ENCODE measurements around the gene ABCC2.

ABCC2 gene

GRCh38 chr10:99805190-99805589 is 22.8 kb downstream of the ABCC2 start:
- H3K36me3 ChIP-seq (ENCODE audit: control insufficient read depth, insufficient read depth, low read length), result no peaks in the 10 kb centered on the region
- no peak overlapping the region for H3K27ac ChIP-seq (ENCODE audit: insufficient read depth, low read length, poor library complexity, severe bottlenecking)
- no peak overlapping the region for H3K4me3 ChIP-seq (ENCODE audit: insufficient read depth, low read depth, low read length, poor library complexity, severe bottlenecking)
- H3K9me3 ChIP-seq (ENCODE audit: control insufficient read depth, low read length), result no peaks in the 10 kb centered on the region
- H3K27me3 ChIP-seq (replicated peaks; ENCODE audit: control insufficient read depth, insufficient read depth, low read length, poor library complexity, severe bottlenecking), result no peaks in the 10 kb centered on the region
- H3K4me1 ChIP-seq (ENCODE audit: control insufficient read depth, insufficient read depth, low read length, poor library complexity, severe bottlenecking), result no peaks in the 10 kb centered on the region
- no peak for DNase-seq

- no peaks in the 10 kb centered on the region for H3K4me1 ChIP-seq (ENCODE audit: control insufficient read depth, insufficient read depth, low read length, poor library complexity, severe bottlenecking)
- H3K9me3 ChIP-seq (ENCODE audit: control insufficient read depth, low read length), result no peaks in the 10 kb centered on the region
- no peaks in the 10 kb centered on the region for H3K36me3 ChIP-seq (ENCODE audit: control insufficient read depth, insufficient read depth, low read length)
- H3K4me3 ChIP-seq (ENCODE audit: insufficient read depth, low read depth, low read length, poor library complexity, severe bottlenecking), result no peak overlapping the region
- no peaks in the 10 kb centered on the region for H3K27me3 ChIP-seq (replicated peaks; ENCODE audit: control insufficient read depth, insufficient read depth, low read length, poor library complexity, severe bottlenecking)
- H3K27ac ChIP-seq (ENCODE audit: insufficient read depth, low read length, poor library complexity, severe bottlenecking), result no peak overlapping the region
- DNase-seq, result no peak
These were observed 23.7 kb downstream of the ABCC2 start for GRCh38 chr10:99806091-99806490.

- Histone ChIP-seq H3K4me1 (ENCODE audit: control insufficient read depth, insufficient read depth, low read length, poor library complexity, severe bottlenecking) (no peaks in the 10 kb centered on the region), H3K27ac (ENCODE audit: insufficient read depth, low read length, poor library complexity, severe bottlenecking) (no peak overlapping the region), H3K9me3 (ENCODE audit: control insufficient read depth, low read length) (no peaks in the 10 kb centered on the region), H3K36me3 (ENCODE audit: control insufficient read depth, insufficient read depth, low read length) (no peaks in the 10 kb centered on the region), H3K4me3 (ENCODE audit: insufficient read depth, low read depth, low read length, poor library complexity, severe bottlenecking) (no peak overlapping the region), H3K27me3 (replicated peaks; ENCODE audit: control insufficient read depth, insufficient read depth, low read length, poor library complexity, severe bottlenecking) (no peaks in the 10 kb centered on the region)
- no peak for DNase-seq
These were observed 25.3 kb downstream of the ABCC2 start for GRCh38 chr10:99807786-99808185.

- no peaks in the 10 kb centered on the region for H3K4me1 ChIP-seq (ENCODE audit: control insufficient read depth, insufficient read depth, low read length, poor library complexity, severe bottlenecking)
- no peak overlapping the region for H3K27ac ChIP-seq (ENCODE audit: insufficient read depth, low read length, poor library complexity, severe bottlenecking)
- no peak overlapping the region for H3K4me3 ChIP-seq (ENCODE audit: insufficient read depth, low read depth, low read length, poor library complexity, severe bottlenecking)
- H3K9me3 ChIP-seq (ENCODE audit: control insufficient read depth, low read length), result no peaks in the 10 kb centered on the region
- no peak for DNase-seq
- H3K27me3 ChIP-seq (replicated peaks; ENCODE audit: control insufficient read depth, insufficient read depth, low read length, poor library complexity, severe bottlenecking), result no peaks in the 10 kb centered on the region
- no peaks in the 10 kb centered on the region for H3K36me3 ChIP-seq (ENCODE audit: control insufficient read depth, insufficient read depth, low read length)
These were observed 25.8 kb downstream of the ABCC2 start for GRCh38 chr10:99808270-99808669.

- Histone ChIP-seq H3K9me3 (ENCODE audit: control insufficient read depth, low read length) (no peaks in the 10 kb centered on the region), H3K4me3 (ENCODE audit: insufficient read depth, low read depth, low read length, poor library complexity, severe bottlenecking) (no peak overlapping the region), H3K4me1 (ENCODE audit: control insufficient read depth, insufficient read depth, low read length, poor library complexity, severe bottlenecking) (no peaks in the 10 kb centered on the region), H3K36me3 (ENCODE audit: control insufficient read depth, insufficient read depth, low read length) (no peaks in the 10 kb centered on the region), H3K27me3 (replicated peaks; ENCODE audit: control insufficient read depth, insufficient read depth, low read length, poor library complexity, severe bottlenecking) (no peaks in the 10 kb centered on the region), H3K27ac (ENCODE audit: insufficient read depth, low read length, poor library complexity, severe bottlenecking) (no peak overlapping the region)
- DNase-seq, result no peak
These were observed 27.0 kb downstream of the ABCC2 start for GRCh38 chr10:99809481-99809880.

GRCh38 chr10:99809931-99810615 is 27.6 kb downstream of the ABCC2 start:
- Histone ChIP-seq H3K27ac (ENCODE audit: insufficient read depth, low read length, poor library complexity, severe bottlenecking) (no peak overlapping the region), H3K9me3 (ENCODE audit: control insufficient read depth, low read length) (no peaks in the 10 kb centered on the region), H3K36me3 (ENCODE audit: control insufficient read depth, insufficient read depth, low read length) (no peaks in the 10 kb centered on the region), H3K4me3 (ENCODE audit: insufficient read depth, low read depth, low read length, poor library complexity, severe bottlenecking) (no peak overlapping the region), H3K4me1 (ENCODE audit: control insufficient read depth, insufficient read depth, low read length, poor library complexity, severe bottlenecking) (no peaks in the 10 kb centered on the region), H3K27me3 (replicated peaks; ENCODE audit: control insufficient read depth, insufficient read depth, low read length, poor library complexity, severe bottlenecking) (no peaks in the 10 kb centered on the region)
- DNase-seq, result no peak

- Histone ChIP-seq H3K36me3 (ENCODE audit: control insufficient read depth, insufficient read depth, low read length) (no peaks in the 10 kb centered on the region), H3K27me3 (replicated peaks; ENCODE audit: control insufficient read depth, insufficient read depth, low read length, poor library complexity, severe bottlenecking) (no peaks in the 10 kb centered on the region), H3K27ac (ENCODE audit: insufficient read depth, low read length, poor library complexity, severe bottlenecking) (no peak overlapping the region), H3K9me3 (ENCODE audit: control insufficient read depth, low read length) (no peaks in the 10 kb centered on the region), H3K4me3 (ENCODE audit: insufficient read depth, low read depth, low read length, poor library complexity, severe bottlenecking) (no peak overlapping the region), H3K4me1 (ENCODE audit: control insufficient read depth, insufficient read depth, low read length, poor library complexity, severe bottlenecking) (no peaks in the 10 kb centered on the region)
- no peak for DNase-seq
These were observed 29.7 kb downstream of the ABCC2 start for GRCh38 chr10:99812177-99812576.

- no peak for DNase-seq
- Histone ChIP-seq H3K27ac (ENCODE audit: insufficient read depth, low read length, poor library complexity, severe bottlenecking) (no peak overlapping the region), H3K27me3 (replicated peaks; ENCODE audit: control insufficient read depth, insufficient read depth, low read length, poor library complexity, severe bottlenecking) (no peaks in the 10 kb centered on the region), H3K4me3 (ENCODE audit: insufficient read depth, low read depth, low read length, poor library complexity, severe bottlenecking) (no peak overlapping the region), H3K9me3 (ENCODE audit: control insufficient read depth, low read length) (no peaks in the 10 kb centered on the region), H3K36me3 (ENCODE audit: control insufficient read depth, insufficient read depth, low read length) (no peaks in the 10 kb centered on the region), H3K4me1 (ENCODE audit: control insufficient read depth, insufficient read depth, low read length, poor library complexity, severe bottlenecking) (no peaks in the 10 kb centered on the region)
These were observed 31.7 kb downstream of the ABCC2 start for GRCh38 chr10:99814143-99814542.

- no peaks in the 10 kb centered on the region for H3K36me3 ChIP-seq (ENCODE audit: control insufficient read depth, insufficient read depth, low read length)
- DNase-seq, result no peak
- H3K27me3 ChIP-seq (replicated peaks; ENCODE audit: control insufficient read depth, insufficient read depth, low read length, poor library complexity, severe bottlenecking), result no peaks in the 10 kb centered on the region
- no peak overlapping the region for H3K4me3 ChIP-seq (ENCODE audit: insufficient read depth, low read depth, low read length, poor library complexity, severe bottlenecking)
- no peaks in the 10 kb centered on the region for H3K4me1 ChIP-seq (ENCODE audit: control insufficient read depth, insufficient read depth, low read length, poor library complexity, severe bottlenecking)
- no peak overlapping the region for H3K27ac ChIP-seq (ENCODE audit: insufficient read depth, low read length, poor library complexity, severe bottlenecking)
- no peaks in the 10 kb centered on the region for H3K9me3 ChIP-seq (ENCODE audit: control insufficient read depth, low read length)
These were observed 33.2 kb downstream of the ABCC2 start for GRCh38 chr10:99815621-99816020.

- no peaks in the 10 kb centered on the region for H3K27me3 ChIP-seq (replicated peaks; ENCODE audit: control insufficient read depth, insufficient read depth, low read length, poor library complexity, severe bottlenecking)
- no peak for DNase-seq
- no peaks in the 10 kb centered on the region for H3K36me3 ChIP-seq (ENCODE audit: control insufficient read depth, insufficient read depth, low read length)
- no peaks in the 10 kb centered on the region for H3K9me3 ChIP-seq (ENCODE audit: control insufficient read depth, low read length)
- no peak overlapping the region for H3K27ac ChIP-seq (ENCODE audit: insufficient read depth, low read length, poor library complexity, severe bottlenecking)
- no peaks in the 10 kb centered on the region for H3K4me1 ChIP-seq (ENCODE audit: control insufficient read depth, insufficient read depth, low read length, poor library complexity, severe bottlenecking)
- no peak overlapping the region for H3K4me3 ChIP-seq (ENCODE audit: insufficient read depth, low read depth, low read length, poor library complexity, severe bottlenecking)
These were observed 45.5 kb downstream of the ABCC2 start for GRCh38 chr10:99827936-99828335.

Data from effector memory CD4-positive, alpha-beta T cell (primary cell).